OCI-LY3 (cell line): ENCODE data around the gene MAMDC2.

Experiments used
- CTCF ChIP-seq: fragments of 200-600, 300-600 bp; sonication (generic); IDR thresholded peaks from 2 replicates; pipeline ENCODE4 v1.5.1; 2014; ENCODE audit warnings: antibody characterized with exemption, low read length, low read depth
- EZH2phosphoT487 ChIP-seq: fragments of 200-600 bp; shearing (Covaris generic); IDR thresholded peaks from 2 replicates; pipeline ENCODE4 v1.6.1; 2018; ENCODE audit warnings: antibody characterized with exemption, mixed run types, low read depth

- no peak for TF ChIP-seq CTCF
- TF ChIP-seq EZH2phosphoT487 = no peak
Measured at GRCh38 chr9:70053864-70054263, 10.2 kb downstream of the MAMDC2 start.
